ENCODE results near the gene TMEM132D. TPM values are rescaled to one million over a fixed set of nuclear protein-coding genes. Genes with fewer than 3 reads are reported as not detected.

Gene TMEM132D
- total RNA-seq, 2 experiments from 2014 or later: not detected

DNA sequence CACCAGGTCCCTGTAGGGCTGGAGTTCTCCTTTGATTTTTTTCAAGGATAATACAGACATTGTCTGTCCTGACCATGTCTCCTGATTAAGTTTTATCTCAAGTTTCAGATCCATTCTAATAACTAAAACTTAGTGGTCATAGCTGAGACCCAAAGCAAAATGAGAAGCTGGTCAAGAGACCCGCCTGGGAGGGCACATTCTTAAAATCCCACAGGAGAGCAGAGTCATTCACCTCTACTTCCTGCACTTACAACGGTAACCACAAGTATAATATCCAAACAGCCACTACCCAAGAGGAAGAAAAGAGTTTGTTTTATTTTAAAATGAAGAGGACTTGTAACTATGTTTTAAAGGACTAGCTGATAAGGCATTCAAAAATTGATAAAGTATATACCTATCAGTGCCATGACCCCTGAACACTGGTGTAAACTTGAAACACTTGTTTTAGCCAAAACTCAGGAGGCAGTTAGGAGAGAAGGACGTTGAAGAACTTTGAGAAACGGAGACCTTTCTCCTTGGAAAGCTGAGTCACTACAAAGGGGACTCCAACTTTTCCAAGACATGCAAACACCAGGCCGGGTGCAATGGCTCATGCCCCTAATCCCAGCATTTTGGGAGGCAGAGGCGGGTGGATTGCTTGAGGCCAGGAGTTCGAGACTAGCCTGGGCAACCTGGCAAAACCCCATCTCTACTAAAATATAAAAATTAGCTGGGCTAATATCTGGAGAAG is 572.3 kb downstream of the TMEM132D start:
- no peak for DNase-seq (ENCODE audit: low spot score)
- POLR2A ChIA-PET: interaction anchor here (0.6 kb wide), 1 partner anchor 111 kb away, joined by 3 read pairs; no protein-coding TSS in a partner anchor
- intact Hi-C loops (cut with micrococcal nuclease; ENCODE audit: unreplicated experiment): no loop called here
- Histone ChIP-seq H3K9me2 (ENCODE audit: insufficient read depth, low read length) (no peaks in the 10 kb centered on the region), H4K20me1 (ENCODE audit: insufficient read depth, low read length) (no peaks in the 10 kb centered on the region), H3K4me2 (ENCODE audit: low read length) (no peak overlapping the region), H3K36me3 (ENCODE audit: insufficient read depth, low read length) (no peaks in the 10 kb centered on the region), H2AFZ (ENCODE audit: low read length) (no peak overlapping the region), H3K4me3 (ENCODE audit: low read depth, low read length, poor library complexity, severe bottlenecking) (no peak overlapping the region), H3K79me2 (ENCODE audit: insufficient read depth, low read depth, low read length) (no peaks in the 10 kb centered on the region), H3K27ac (ENCODE audit: low read depth, low read length, poor library complexity, severe bottlenecking) (no peak overlapping the region), H3K4me1 (ENCODE audit: insufficient read depth, low read length, poor library complexity, severe bottlenecking) (no peaks in the 10 kb centered on the region), H3K9me3 (ENCODE audit: low read length) (no peaks in the 10 kb centered on the region)
- TF ChIP-seq EZH2phosphoT487 (IDR thresholded peaks at IDR 0.05; ENCODE audit: borderline replicate concordance, low read depth, low read length): no peak
- TF ChIP-seq, protein P1, sequence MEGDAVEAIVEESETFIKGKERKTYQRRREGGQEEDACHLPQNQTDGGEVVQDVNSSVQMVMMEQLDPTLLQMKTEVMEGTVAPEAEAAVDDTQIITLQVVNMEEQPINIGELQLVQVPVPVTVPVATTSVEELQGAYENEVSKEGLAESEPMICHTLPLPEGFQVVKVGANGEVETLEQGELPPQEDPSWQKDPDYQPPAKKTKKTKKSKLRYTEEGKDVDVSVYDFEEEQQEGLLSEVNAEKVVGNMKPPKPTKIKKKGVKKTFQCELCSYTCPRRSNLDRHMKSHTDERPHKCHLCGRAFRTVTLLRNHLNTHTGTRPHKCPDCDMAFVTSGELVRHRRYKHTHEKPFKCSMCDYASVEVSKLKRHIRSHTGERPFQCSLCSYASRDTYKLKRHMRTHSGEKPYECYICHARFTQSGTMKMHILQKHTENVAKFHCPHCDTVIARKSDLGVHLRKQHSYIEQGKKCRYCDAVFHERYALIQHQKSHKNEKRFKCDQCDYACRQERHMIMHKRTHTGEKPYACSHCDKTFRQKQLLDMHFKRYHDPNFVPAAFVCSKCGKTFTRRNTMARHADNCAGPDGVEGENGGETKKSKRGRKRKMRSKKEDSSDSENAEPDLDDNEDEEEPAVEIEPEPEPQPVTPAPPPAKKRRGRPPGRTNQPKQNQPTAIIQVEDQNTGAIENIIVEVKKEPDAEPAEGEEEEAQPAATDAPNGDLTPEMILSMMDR (conservative IDR thresholded peaks at IDR 0.05; ENCODE audit: low read length): no peak
- no TSS peak for BruUV-seq (replicated peaks)
- CTCF ChIA-PET (ENCODE audit: unreplicated experiment): no interaction called here

DNA sequence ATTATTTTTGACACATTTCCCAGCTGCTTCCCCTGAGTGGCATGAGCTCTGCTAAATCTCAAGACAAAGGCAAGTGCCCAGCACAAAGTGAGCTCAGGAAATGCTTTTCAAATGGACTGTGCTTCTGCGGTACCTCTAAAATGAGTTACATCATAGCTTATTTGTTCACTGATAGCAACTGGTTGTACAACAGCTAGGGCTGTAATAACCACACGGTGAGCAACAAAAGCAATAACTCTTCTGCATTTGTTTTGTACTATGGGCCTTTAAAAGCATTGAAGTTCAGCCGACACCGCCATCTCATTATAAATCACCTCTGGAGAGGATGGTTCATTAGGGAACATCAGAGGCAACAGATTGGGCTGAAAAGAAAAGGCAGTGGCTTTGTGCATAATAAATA is 575.6 kb downstream of the TMEM132D start:
- intact Hi-C loops (cut with micrococcal nuclease; ENCODE audit: unreplicated experiment): no loop called here
- ChIA-PET POLR2A (interaction anchor here (0.6 kb wide), 1 partner anchor 616 kb away, joined by 3 read pairs; no protein-coding TSS in a partner anchor), CTCF (ENCODE audit: unreplicated experiment) (no interaction called here)
- Histone ChIP-seq H3K4me2 (ENCODE audit: low read length) (no peak overlapping the region), H4K20me1 (ENCODE audit: insufficient read depth, low read length) (no peaks in the 10 kb centered on the region), H3K36me3 (ENCODE audit: insufficient read depth, low read length) (no peaks in the 10 kb centered on the region), H3K27ac (ENCODE audit: low read depth, low read length, poor library complexity, severe bottlenecking) (no peak overlapping the region), H3K4me3 (ENCODE audit: low read depth, low read length, poor library complexity, severe bottlenecking) (no peak overlapping the region), H2AFZ (ENCODE audit: low read length) (no peak overlapping the region), H3K9me2 (ENCODE audit: insufficient read depth, low read length) (no peaks in the 10 kb centered on the region), H3K9me3 (ENCODE audit: low read length) (no peaks in the 10 kb centered on the region), H3K79me2 (ENCODE audit: insufficient read depth, low read depth, low read length) (no peaks in the 10 kb centered on the region), H3K4me1 (ENCODE audit: insufficient read depth, low read length, poor library complexity, severe bottlenecking) (no peaks in the 10 kb centered on the region)
- TF ChIP-seq EZH2phosphoT487 (IDR thresholded peaks at IDR 0.05; ENCODE audit: borderline replicate concordance, low read depth, low read length): no peak
- TF ChIP-seq, protein P1 (conservative IDR thresholded peaks at IDR 0.05; ENCODE audit: low read length): no peak
- no TSS peak for BruUV-seq (replicated peaks)
- DNase-seq (ENCODE audit: low spot score): no peak

DNA sequence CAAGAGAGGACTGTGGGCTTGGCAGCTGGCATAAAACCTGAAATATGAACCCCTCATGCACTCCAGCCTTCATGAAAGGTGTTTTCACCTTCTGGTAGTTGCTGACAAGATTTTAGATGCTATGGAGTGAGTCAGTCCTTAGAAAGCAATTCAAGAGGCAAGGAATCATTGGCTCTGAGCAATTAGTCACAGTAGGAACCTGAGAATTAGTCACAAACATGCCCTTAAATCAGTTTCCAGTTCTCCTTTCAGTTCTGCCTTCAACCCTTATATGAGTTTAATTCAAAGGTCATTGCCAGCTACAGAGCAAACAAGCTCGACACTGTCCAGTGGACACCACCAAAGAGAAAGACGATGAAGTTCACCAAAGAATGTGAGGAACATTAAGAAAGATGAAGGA is 578.3 kb downstream of the TMEM132D start:
- H3K36me3 ChIP-seq (ENCODE audit: insufficient read depth, low read length): no peaks in the 10 kb centered on the region
- no peak overlapping the region for H2AFZ ChIP-seq (ENCODE audit: low read length)
- POLR2A ChIA-PET: interaction anchor here (0.7 kb wide), 1 partner anchor 849 kb away, joined by 3 read pairs; no protein-coding TSS in a partner anchor
- CTCF ChIA-PET (ENCODE audit: unreplicated experiment): no interaction called here
- DNase-seq (ENCODE audit: low spot score): no peak
- H3K4me3 ChIP-seq (ENCODE audit: low read depth, low read length, poor library complexity, severe bottlenecking): no peak overlapping the region
- no TSS peak for BruUV-seq (replicated peaks)
- TF ChIP-seq, protein P1 (conservative IDR thresholded peaks at IDR 0.05; ENCODE audit: low read length): no peak
- no peak for TF ChIP-seq EZH2phosphoT487 (IDR thresholded peaks at IDR 0.05; ENCODE audit: borderline replicate concordance, low read depth, low read length)
- no peak overlapping the region for H3K27ac ChIP-seq (ENCODE audit: low read depth, low read length, poor library complexity, severe bottlenecking)
- no peaks in the 10 kb centered on the region for H3K79me2 ChIP-seq (ENCODE audit: insufficient read depth, low read depth, low read length)
- no peaks in the 10 kb centered on the region for H3K9me2 ChIP-seq (ENCODE audit: insufficient read depth, low read length)
- H3K4me2 ChIP-seq (ENCODE audit: low read length): no peak overlapping the region
- H3K4me1 ChIP-seq (ENCODE audit: insufficient read depth, low read length, poor library complexity, severe bottlenecking): no peaks in the 10 kb centered on the region
- H3K9me3 ChIP-seq (ENCODE audit: low read length): no peaks in the 10 kb centered on the region
- H4K20me1 ChIP-seq (ENCODE audit: insufficient read depth, low read length): no peaks in the 10 kb centered on the region
- intact Hi-C loops (cut with micrococcal nuclease; ENCODE audit: unreplicated experiment): no loop called here

All from OCI-LY7 (cell line).